SU-DHL-6 (cell line): ENCODE measurements around the gene PMP22.
"Not testable (repeated sequence)": the region's sequence is repeated elsewhere in the genome, so short reads cannot be mapped to it uniquely, and the experiment has no call there.

Experiments
- CTCF ChIP-seq: fragments of 200-600 bp; sonication (generic); IDR thresholded peaks from one replicate; pipeline ENCODE4 v1.5.1; 2017; ENCODE audit warnings: antibody characterized with exemption, mild to moderate bottlenecking, low read length, moderate library complexity; ENCODE audit not compliant: insufficient read depth, poor library complexity, severe bottlenecking
- EZH2phosphoT487 ChIP-seq: fragments of 200-600 bp; sonication (generic), shearing (Covaris generic); conservative IDR thresholded peaks from 2 replicates; pipeline ENCODE4 v1.6.1; 2018; ENCODE audit warnings: mild to moderate bottlenecking, antibody characterized with exemption, low read length, moderate library complexity, mixed read lengths

- not testable (repeated sequence) for TF ChIP-seq CTCF, EZH2phosphoT487
Measured at GRCh38 chr17:15203062-15203461, 62.1 kb downstream of the PMP22 start.
